Measurements from ENCODE around the gene ENPP7.
"Not testable (repeated sequence)": the region's sequence is repeated elsewhere in the genome, so short reads cannot be mapped to it uniquely, and the experiment has no call there.

ENPP7 gene

GRCh38 chr17:79754370-79754769 lies 23.6 kb downstream of the ENPP7 start:
- no peaks in the 10 kb centered on the region for H3K9me2 ChIP-seq (replicated peaks; ENCODE audit: insufficient read depth, low read length)
- no peaks in the 10 kb centered on the region for H3K9me3 ChIP-seq (ENCODE audit: insufficient read depth, low read length)
- no peak overlapping the region for H3K4me2 ChIP-seq (ENCODE audit: low read depth, low read length, poor library complexity, severe bottlenecking)
- H3K79me2 ChIP-seq (ENCODE audit: insufficient read depth, low read length), result no peaks in the 10 kb centered on the region
- TF ChIP-seq, protein P1, sequence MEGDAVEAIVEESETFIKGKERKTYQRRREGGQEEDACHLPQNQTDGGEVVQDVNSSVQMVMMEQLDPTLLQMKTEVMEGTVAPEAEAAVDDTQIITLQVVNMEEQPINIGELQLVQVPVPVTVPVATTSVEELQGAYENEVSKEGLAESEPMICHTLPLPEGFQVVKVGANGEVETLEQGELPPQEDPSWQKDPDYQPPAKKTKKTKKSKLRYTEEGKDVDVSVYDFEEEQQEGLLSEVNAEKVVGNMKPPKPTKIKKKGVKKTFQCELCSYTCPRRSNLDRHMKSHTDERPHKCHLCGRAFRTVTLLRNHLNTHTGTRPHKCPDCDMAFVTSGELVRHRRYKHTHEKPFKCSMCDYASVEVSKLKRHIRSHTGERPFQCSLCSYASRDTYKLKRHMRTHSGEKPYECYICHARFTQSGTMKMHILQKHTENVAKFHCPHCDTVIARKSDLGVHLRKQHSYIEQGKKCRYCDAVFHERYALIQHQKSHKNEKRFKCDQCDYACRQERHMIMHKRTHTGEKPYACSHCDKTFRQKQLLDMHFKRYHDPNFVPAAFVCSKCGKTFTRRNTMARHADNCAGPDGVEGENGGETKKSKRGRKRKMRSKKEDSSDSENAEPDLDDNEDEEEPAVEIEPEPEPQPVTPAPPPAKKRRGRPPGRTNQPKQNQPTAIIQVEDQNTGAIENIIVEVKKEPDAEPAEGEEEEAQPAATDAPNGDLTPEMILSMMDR (IDR thresholded peaks at IDR 0.05; ENCODE audit: insufficient read depth, low read length, poor library complexity, severe bottlenecking), result no peak
- TF ChIP-seq EZH2phosphoT487 (conservative IDR thresholded peaks at IDR 0.05; ENCODE audit: low read length), result no peak
- H2AFZ ChIP-seq (ENCODE audit: low read depth, low read length, severe bottlenecking), result no peak overlapping the region
- no peak overlapping the region for H3K4me3 ChIP-seq (ENCODE audit: insufficient read depth, low read length, poor library complexity, severe bottlenecking)
- H3K27me3 ChIP-seq (ENCODE audit: low read length), result no peaks in the 10 kb centered on the region
- H4K20me1 ChIP-seq (ENCODE audit: low read depth, low read length), result no peaks in the 10 kb centered on the region
- H3K27ac ChIP-seq (ENCODE audit: low read depth, low read length), result no peak overlapping the region
- no peaks in the 10 kb centered on the region for H3K36me3 ChIP-seq (ENCODE audit: low read length)
- H3K9ac ChIP-seq (ENCODE audit: low read length), result no peak overlapping the region
- H3F3A ChIP-seq (ENCODE audit: insufficient read depth), result no peaks in the 10 kb centered on the region

DNA sequence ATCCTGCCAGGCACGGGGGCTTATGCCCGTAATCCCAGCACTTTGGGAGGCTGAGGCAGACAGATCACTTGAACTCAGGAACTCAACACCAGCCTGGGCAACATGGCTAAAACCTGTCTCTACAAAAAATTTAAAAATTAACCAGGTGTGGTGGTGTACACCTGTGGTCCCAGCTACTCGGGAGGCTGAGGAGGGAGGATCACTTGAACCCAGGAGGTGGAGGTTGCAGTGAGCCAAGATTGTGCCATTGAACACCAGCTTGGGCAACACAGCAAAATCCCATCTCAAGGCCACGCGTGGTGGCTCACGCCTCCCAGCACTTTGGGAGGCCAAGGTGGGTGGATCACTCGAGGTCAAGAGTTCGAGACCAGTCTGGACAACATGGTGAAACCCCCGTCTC lies 24.2 kb downstream of the ENPP7 start:
- H3K9me3 ChIP-seq (ENCODE audit: insufficient read depth, low read length); H3K4me2 ChIP-seq (ENCODE audit: low read depth, low read length, poor library complexity, severe bottlenecking); H2AFZ ChIP-seq (ENCODE audit: low read depth, low read length, severe bottlenecking); H3K36me3 ChIP-seq (ENCODE audit: low read length); H3K27ac ChIP-seq (ENCODE audit: low read depth, low read length); H3F3A ChIP-seq (ENCODE audit: insufficient read depth); H3K9ac ChIP-seq (ENCODE audit: low read length); H3K9me2 ChIP-seq (replicated peaks; ENCODE audit: insufficient read depth, low read length); H3K27me3 ChIP-seq (ENCODE audit: low read length); H4K20me1 ChIP-seq (ENCODE audit: low read depth, low read length); H3K4me3 ChIP-seq (ENCODE audit: insufficient read depth, low read length, poor library complexity, severe bottlenecking); H3K79me2 ChIP-seq (ENCODE audit: insufficient read depth, low read length): not testable (repeated sequence)

DNA sequence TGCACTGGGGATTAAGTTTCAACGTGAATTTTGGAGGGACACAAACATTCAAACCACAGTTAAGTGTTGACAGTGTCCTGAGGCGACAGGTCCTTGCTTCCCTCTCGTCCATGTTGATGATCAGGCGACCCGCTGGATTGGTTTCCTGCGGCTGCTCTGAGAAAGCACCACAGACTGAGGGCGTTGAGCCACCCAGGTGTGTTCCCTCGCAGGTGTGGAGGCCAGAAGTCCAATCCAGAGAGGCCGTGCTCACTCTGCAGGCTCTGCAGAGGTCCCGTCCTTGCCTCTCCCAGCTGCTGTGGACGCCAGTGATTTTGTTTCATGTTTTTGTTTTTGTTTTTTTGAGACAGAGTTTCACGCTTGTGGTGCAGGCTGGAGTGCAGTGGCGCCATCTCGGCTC lies 24.8 kb downstream of the ENPP7 start:
- H3K9me3 ChIP-seq (ENCODE audit: insufficient read depth, low read length), result no peaks in the 10 kb centered on the region
- no peak overlapping the region for H3K9ac ChIP-seq (ENCODE audit: low read length)
- no peaks in the 10 kb centered on the region for H3K36me3 ChIP-seq (ENCODE audit: low read length)
- H4K20me1 ChIP-seq (ENCODE audit: low read depth, low read length), result no peaks in the 10 kb centered on the region
- H3F3A ChIP-seq (ENCODE audit: insufficient read depth), result no peaks in the 10 kb centered on the region
- H3K9me2 ChIP-seq (replicated peaks; ENCODE audit: insufficient read depth, low read length), result no peaks in the 10 kb centered on the region
- H3K27me3 ChIP-seq (ENCODE audit: low read length), result no peaks in the 10 kb centered on the region
- TF ChIP-seq, protein P1 (IDR thresholded peaks at IDR 0.05; ENCODE audit: insufficient read depth, low read length, poor library complexity, severe bottlenecking), result no peak
- no peak overlapping the region for H3K4me3 ChIP-seq (ENCODE audit: insufficient read depth, low read length, poor library complexity, severe bottlenecking)
- H3K79me2 ChIP-seq (ENCODE audit: insufficient read depth, low read length), result no peaks in the 10 kb centered on the region
- no peak overlapping the region for H3K4me2 ChIP-seq (ENCODE audit: low read depth, low read length, poor library complexity, severe bottlenecking)
- H2AFZ ChIP-seq (ENCODE audit: low read depth, low read length, severe bottlenecking), result no peak overlapping the region
- no peak overlapping the region for H3K27ac ChIP-seq (ENCODE audit: low read depth, low read length)

DNA sequence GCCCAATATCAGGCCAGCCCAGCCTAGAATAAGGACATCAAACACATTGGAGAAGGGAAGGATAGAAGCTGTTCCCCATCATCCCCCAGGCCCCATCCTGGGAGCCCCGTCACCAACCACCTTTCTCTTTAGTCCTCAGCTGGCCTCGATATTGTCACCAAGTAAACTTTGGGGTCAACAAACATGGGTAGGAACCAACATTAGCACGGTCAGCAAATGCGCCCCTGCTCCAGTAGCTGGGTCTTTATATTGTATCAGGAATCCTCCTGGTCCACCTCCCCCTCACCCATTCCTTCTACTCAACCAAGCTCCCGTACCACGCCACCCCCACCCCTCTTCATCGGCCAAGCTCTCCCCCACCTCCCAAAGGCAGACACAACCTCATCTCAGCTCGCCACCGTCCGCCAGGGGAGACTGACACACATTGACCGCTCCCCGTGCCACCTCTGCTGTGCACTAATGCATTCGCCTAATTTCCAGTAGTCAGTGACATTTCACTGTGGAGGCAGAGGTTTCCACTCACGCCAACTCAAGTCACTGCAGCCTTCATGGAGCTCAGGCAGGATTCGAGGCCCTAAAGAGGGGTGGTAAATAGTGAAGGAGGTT lies 26.5 kb downstream of the ENPP7 start:
- Histone ChIP-seq H3K9me2 (replicated peaks; ENCODE audit: insufficient read depth, low read length) (no peaks in the 10 kb centered on the region), H3K79me2 (ENCODE audit: insufficient read depth, low read length) (no peaks in the 10 kb centered on the region), H3K4me3 (ENCODE audit: insufficient read depth, low read length, poor library complexity, severe bottlenecking) (no peak overlapping the region), H3F3A (ENCODE audit: insufficient read depth) (no peaks in the 10 kb centered on the region), H3K9me3 (ENCODE audit: insufficient read depth, low read length) (no peaks in the 10 kb centered on the region), H3K4me2 (ENCODE audit: low read depth, low read length, poor library complexity, severe bottlenecking) (no peak overlapping the region), H3K36me3 (ENCODE audit: low read length) (no peaks in the 10 kb centered on the region), H3K9ac (ENCODE audit: low read length) (no peak overlapping the region), H3K27ac (ENCODE audit: low read depth, low read length) (no peak overlapping the region), H3K27me3 (ENCODE audit: low read length) (no peaks in the 10 kb centered on the region), H2AFZ (ENCODE audit: low read depth, low read length, severe bottlenecking) (no peak overlapping the region), H4K20me1 (ENCODE audit: low read depth, low read length) (no peaks in the 10 kb centered on the region)
- TF ChIP-seq, protein P1 (IDR thresholded peaks at IDR 0.05; ENCODE audit: insufficient read depth, low read length, poor library complexity, severe bottlenecking), result no peak
- TF ChIP-seq EZH2phosphoT487 (conservative IDR thresholded peaks at IDR 0.05; ENCODE audit: low read length), result no peak
